ENCODE measurements around the gene CDH16. TPM values are rescaled to one million over a fixed set of nuclear protein-coding genes. Genes with fewer than 3 reads are reported as not detected.

CDH16 gene
- total RNA-seq, 1 donor from 2014 or later = not detected

- no peak for DNase-seq
- Histone ChIP-seq H3K4me3 (peak overlapping the region; percentile 88), H3K4me1 (peaks cover 19% of the 10 kb centered on the region), H3K9me3 (no peaks in the 10 kb centered on the region), H3K27me3 (no peaks in the 10 kb centered on the region), H3K36me3 (peaks cover 27% of the 10 kb centered on the region), H3K27ac (no peak overlapping the region)
- intact Hi-C loops (cut with DNase I) = no loop called here
- no peak for ATAC-seq
- TF ChIP-seq CTCF (IDR thresholded peaks at IDR 0.05) = no peak
Observed at GRCh38 chr16:66881964-66882508, 36.6 kb downstream of the CDH16 start.

GRCh38 chr16:66881560-66881959, 37.1 kb downstream of the CDH16 start:
- intact Hi-C loops (cut with DNase I) = no loop called here
- H3K9me3 ChIP-seq = no peaks in the 10 kb centered on the region
- TF ChIP-seq CTCF (IDR thresholded peaks at IDR 0.05) = no peak
- peaks cover 19% of the 10 kb centered on the region for H3K4me1 ChIP-seq
- H3K27me3 ChIP-seq = no peaks in the 10 kb centered on the region
- H3K4me3 ChIP-seq = peak overlapping the region; percentile 88
- H3K36me3 ChIP-seq = peaks cover 24% of the 10 kb centered on the region
- ATAC-seq (no peak), DNase-seq (no peak)
- no peak overlapping the region for H3K27ac ChIP-seq

GRCh38 chr16:66881014-66881417, 37.7 kb downstream of the CDH16 start:
- Histone ChIP-seq H3K36me3 (peaks cover 19% of the 10 kb centered on the region), H3K4me1 (peaks cover 19% of the 10 kb centered on the region), H3K4me3 (peak overlapping the region; percentile 88), H3K9me3 (no peaks in the 10 kb centered on the region), H3K27me3 (no peaks in the 10 kb centered on the region), H3K27ac (peak overlapping the region; percentile 90)
- DNase-seq (no peak), ATAC-seq (peak; percentile 7)
- TF ChIP-seq CTCF (IDR thresholded peaks at IDR 0.05) = no peak
- intact Hi-C loops (cut with DNase I) = no loop called here

- DNase-seq (peak; percentile 96), ATAC-seq (peak; percentile 97)
- Histone ChIP-seq H3K9me3 (no peaks in the 10 kb centered on the region), H3K4me1 (peaks cover 19% of the 10 kb centered on the region), H3K27ac (peak within 1 kb of the TSS; percentile 90), H3K4me3 (peak within 1 kb of the TSS; percentile 88), H3K27me3 (no peaks in the 10 kb centered on the region), H3K36me3 (peaks cover 13% of the 10 kb centered on the region)
- intact Hi-C loops (cut with DNase I) = no loop called here
- TF ChIP-seq CTCF (IDR thresholded peaks at IDR 0.05) = no peak
Observed at GRCh38 chr16:66880288-66881013, 38.2 kb downstream of the CDH16 start, which contains the start of gene PDP2. Gene PDP2 (plus strand): TSS chr16:66880515. CDS start chr16:66884285, 3,770 bp downstream.

- Histone ChIP-seq H3K36me3 (no peaks in the 10 kb centered on the region), H3K4me1 (peaks cover 27% of the 10 kb centered on the region), H3K27me3 (no peaks in the 10 kb centered on the region), H3K4me3 (no peak overlapping the region), H3K27ac (no peak overlapping the region), H3K9me3 (no peaks in the 10 kb centered on the region)
- DNase-seq = no peak
- ATAC-seq = no peak
- intact Hi-C loops (cut with DNase I) = no loop called here
- TF ChIP-seq CTCF (IDR thresholded peaks at IDR 0.05) = no peak
Observed at GRCh38 chr16:66878067-66878466, 40.6 kb downstream of the CDH16 start.

All from upper lobe of right lung (tissue), 1 donor.